HG02938 (cell line): ENCODE measurements around the gene MERTK.

ENCODE experiments used
- ATAC-seq: cut with Tn5 transposase; IDR thresholded peaks from one replicate; pipeline ENCODE4 v1.9.1; 2021; ENCODE audit warnings: mild to moderate bottlenecking, moderate library complexity; ENCODE audit not compliant: unreplicated experiment

Gene MERTK

DNA sequence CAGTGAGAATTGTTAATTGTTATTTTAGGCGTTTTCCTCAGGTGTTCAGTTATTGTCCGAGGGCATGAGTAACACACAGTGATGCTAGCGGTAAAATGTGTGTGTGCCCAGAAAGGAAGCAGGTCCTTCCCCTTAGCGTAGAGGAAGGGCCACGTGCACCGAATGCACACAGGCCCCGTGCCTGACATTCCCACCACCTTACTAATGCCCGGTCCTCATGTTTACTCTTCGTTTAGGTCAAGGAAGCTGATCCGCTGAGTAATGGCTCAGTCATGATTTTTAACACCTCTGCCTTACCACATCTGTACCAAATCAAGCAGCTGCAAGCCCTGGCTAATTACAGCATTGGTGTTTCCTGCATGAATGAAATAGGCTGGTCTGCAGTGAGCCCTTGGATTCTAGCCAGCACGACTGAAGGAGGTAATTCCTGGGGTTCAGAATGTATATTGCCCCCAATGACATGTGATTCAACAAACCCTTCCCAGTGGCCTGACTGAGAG is 76.7 kb downstream of the MERTK start:
- ATAC-seq, result no peak

GRCh38 chr2:111975819-111976218 is 77.4 kb downstream of the MERTK start:
- no peak for ATAC-seq

GRCh38 chr2:111977240-111977639 is 78.8 kb downstream of the MERTK start:
- ATAC-seq, result no peak

DNA sequence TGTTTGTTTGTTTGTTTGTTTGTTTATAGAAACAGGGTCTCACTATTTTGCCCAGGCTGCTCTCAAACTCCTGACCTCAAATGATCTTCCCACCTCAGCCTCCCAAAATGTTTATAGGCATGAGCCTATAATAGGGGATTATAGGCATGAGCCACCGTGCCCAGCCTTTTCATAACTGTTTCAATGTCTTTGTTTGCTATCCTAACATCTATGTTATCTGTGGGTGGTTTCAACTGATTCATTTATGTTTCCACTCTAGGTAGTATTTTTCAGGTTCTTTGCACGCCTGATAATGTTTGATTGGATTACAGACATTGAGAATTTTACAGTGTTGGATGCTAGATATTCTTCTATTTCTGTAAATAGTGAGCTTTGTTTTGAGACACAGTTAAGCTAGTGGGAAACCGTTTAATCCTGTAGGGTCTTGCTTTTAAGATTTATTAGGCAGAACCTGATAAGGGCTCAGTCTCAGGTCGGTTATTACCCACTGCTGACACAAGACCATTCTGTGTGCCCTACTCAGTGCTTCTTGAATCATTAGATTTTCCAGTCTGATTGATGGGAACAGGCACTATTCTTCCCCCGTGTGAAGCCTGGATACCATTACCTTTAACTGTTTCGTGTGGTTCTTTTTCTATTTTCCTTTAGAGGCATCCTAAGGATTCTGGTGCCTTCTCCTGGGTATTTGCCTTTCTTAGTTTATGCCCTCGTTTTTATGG is 80.2 kb downstream of the MERTK start:
- no peak for ATAC-seq

- no peak for ATAC-seq
These were observed 83.3 kb downstream of the MERTK start for GRCh38 chr2:111981666-111982065.

GRCh38 chr2:111982822-111983221 is 84.4 kb downstream of the MERTK start:
- ATAC-seq, result no peak

- no peak for ATAC-seq
These were observed 85.2 kb downstream of the MERTK start for GRCh38 chr2:111983478-111984212.

DNA sequence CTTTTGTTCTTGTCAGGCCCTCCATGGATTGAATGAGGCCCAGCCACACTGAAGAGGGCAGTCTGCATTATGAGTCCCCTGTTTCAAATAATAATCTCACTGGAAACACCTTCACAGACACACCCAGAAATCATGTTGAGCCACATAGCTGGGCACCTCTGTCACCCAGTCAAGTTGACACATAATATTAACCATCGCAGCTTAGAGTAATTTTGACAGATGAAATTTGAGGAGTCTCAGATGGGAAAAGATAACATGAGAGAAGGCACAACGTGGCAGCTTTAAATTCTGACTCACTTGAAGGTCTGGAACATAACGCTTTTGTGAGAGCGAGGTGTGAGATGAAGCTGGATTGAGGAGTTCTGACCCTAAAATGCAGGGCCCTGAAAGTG is 85.8 kb downstream of the MERTK start:
- no peak for ATAC-seq

GRCh38 chr2:111985514-111985913 is 87.1 kb downstream of the MERTK start:
- ATAC-seq, result no peak

DNA sequence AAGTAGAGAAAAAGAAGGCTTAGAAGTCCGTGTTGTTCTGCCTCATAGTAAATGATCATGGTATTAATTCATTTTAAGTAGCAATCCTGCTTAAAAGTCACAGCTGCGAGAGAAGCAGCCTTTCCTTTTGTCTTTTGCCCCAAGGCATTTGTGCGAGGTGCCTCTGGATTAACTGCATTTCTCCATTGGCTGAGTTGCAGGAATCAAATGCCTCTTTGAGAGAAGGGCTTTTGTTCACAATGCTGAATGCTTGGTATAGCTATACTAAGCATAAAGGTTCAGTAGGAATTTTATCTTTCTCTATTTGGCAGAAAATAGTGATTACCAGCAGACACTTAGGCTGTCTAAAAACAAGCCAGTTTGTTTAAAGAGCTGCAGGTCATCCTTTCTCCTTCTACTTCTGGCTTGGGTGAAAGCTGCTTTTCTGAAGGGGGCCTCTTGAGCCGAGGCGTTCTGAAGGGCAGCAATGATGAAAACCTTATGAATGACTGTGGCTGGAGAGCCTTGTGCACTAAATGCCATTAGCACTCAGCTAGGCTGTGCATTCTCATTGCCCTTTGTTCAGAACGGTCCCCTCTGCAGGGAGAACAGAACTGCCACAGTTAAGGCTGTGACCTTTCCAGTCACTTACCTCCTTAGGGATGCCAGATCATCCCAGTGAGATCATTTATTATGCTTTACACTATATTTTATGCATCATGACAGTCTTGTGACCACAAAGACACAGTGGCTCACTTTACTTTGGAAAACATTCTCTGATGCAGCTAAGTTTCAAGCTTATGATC is 87.9 kb downstream of the MERTK start:
- no peak for ATAC-seq

- ATAC-seq, result no peak
These were observed 92.0 kb downstream of the MERTK start for GRCh38 chr2:111990375-111990774.

DNA sequence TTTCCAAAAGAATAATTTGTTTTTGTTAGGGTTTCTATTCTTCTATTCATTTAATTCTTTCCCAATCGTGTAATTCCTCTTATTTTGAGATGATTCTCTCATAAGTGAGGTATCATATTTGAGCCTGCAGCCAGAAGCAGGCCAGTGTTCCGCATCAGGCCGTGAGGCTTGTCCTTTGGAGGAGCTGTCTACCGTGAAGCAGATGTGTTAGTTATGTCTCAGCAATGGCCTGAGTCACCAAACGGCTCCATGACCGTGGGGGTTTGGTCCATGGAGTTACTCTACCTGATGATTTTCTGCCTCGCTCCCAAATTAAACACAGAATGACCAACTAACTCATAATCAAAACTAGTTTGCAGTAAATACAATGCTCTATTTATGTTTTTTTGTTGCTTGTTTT is 92.4 kb downstream of the MERTK start:
- ATAC-seq, result no peak

- no peak for ATAC-seq
These were observed 95.6 kb downstream of the MERTK start for GRCh38 chr2:111994042-111994441.

- ATAC-seq, result no peak
These were observed 96.7 kb downstream of the MERTK start for GRCh38 chr2:111995148-111995547.

DNA sequence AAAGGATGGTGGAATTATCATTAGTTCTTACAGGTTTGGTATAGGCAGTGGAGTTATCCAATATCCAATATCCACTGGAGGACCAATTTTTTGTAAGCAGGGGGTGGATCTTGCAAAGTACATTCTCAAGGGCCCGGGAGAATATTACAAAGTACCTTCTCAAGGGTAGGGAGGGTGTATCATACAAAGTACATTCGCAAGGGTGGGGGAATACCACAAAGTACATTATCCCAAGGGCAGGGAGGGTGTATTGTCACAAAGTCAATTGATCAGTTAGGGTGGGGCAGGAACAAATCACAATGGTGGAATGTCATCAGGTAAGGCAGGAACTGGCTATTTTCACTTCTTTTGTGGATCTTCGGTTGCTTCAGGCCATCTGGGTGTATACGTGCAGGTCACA is 101.4 kb downstream of the MERTK start:
- ATAC-seq, result no peak

GRCh38 chr2:112000399-112001135 is 102.2 kb downstream of the MERTK start:
- no peak for ATAC-seq

DNA sequence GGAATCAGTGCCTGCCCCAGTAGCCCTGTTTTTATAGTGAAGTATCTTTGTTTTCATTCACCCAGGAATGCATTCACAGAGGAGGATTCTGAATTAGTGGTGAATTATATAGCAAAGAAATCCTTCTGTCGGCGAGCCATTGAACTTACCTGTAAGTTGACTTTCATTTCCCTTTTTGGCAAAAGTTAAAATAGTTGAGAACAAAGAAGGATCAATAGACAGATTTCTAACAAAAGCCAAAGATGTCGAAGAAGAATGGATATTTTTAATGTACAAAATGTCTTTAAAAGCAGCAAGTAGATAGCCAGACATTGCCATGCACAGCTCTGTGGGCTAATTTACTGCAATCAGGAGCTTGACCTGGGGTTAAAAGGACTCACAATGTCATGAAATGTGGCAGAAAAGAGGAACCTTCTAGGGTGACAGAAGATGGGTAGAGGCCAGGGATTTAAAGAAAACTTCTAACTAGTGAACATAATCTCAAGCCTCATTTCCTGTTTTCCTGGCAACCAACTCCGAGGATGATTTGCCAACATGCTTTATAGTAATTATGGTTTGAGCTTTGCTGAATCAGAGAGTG is 102.8 kb downstream of the MERTK start:
- no peak for ATAC-seq

DNA sequence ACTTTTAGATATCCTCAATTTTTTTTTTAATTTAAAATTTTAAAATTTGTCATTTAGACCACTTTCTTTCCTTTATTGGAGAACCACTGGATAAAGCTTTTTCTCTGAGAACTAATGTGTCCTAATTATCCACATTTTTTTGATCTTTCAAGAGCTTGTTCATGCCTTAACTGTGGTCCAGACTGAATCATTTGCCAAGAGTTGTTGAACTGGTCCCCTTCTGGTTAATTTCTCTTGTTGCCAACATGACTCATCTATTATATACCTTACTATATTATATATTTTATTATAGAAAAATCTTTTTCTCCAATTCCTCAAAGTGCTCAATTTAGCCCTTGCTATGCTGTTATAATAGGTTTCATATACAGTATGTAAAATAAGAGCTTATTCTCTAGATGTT is 103.5 kb downstream of the MERTK start:
- no peak for ATAC-seq

GRCh38 chr2:112003576-112004252 is 105.3 kb downstream of the MERTK start:
- ATAC-seq, result no peak

DNA sequence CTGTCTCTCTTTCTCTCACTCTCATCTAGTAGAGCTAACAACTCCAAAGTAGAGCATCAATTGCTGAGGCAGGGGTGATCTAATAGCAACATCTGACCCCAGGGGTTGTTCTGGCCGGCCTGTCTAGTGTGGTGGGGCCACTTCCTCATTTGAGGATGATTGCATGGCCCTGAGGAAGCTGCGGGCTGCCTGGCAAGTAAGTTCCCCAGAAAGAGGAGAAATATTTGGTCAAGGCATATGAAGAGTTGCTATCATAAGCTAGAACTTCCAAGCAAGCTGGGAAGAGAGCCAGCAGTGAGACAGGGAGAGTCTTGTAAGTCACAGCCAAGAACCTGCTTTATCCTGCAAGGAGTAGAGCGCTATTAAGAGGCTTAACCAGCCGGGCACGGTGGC is 105.8 kb downstream of the MERTK start:
- no peak for ATAC-seq
